Measurements from ENCODE around the gene JAKMIP1.

Gene JAKMIP1

GRCh38 chr4:6019316-6020263, 180.8 kb downstream of the JAKMIP1 start:
- DNase-seq (ENCODE audit: extremely low read depth, low read depth), result no peak
- TF ChIP-seq, protein P1, sequence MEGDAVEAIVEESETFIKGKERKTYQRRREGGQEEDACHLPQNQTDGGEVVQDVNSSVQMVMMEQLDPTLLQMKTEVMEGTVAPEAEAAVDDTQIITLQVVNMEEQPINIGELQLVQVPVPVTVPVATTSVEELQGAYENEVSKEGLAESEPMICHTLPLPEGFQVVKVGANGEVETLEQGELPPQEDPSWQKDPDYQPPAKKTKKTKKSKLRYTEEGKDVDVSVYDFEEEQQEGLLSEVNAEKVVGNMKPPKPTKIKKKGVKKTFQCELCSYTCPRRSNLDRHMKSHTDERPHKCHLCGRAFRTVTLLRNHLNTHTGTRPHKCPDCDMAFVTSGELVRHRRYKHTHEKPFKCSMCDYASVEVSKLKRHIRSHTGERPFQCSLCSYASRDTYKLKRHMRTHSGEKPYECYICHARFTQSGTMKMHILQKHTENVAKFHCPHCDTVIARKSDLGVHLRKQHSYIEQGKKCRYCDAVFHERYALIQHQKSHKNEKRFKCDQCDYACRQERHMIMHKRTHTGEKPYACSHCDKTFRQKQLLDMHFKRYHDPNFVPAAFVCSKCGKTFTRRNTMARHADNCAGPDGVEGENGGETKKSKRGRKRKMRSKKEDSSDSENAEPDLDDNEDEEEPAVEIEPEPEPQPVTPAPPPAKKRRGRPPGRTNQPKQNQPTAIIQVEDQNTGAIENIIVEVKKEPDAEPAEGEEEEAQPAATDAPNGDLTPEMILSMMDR (IDR thresholded peaks at IDR 0.05; ENCODE audit: low read depth, low read length), result peak; percentile 75

DNA sequence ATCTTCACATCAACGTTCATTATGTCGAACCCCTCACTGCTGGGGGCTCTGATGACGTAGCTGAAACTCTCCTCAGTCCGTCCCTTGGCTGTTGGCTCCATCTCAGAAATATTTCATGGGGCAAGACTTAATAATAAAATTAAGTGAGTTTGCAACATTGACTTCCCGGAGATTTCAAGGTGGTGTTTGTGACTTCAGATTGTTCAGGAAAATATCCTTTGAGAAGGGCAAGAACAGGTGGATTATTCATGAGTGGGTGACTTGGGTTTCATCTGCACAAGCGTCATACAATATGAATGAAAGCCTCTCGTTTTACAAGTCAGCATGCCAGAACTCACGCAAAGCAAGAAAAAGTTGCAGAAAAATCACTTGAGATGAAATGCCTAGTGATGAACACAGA, 182.0 kb downstream of the JAKMIP1 start, which contains the start of gene C4orf50:
C4orf50 (minus strand) TSS at position 101 of the 400 bp plus-strand sequence.
- DNase-seq (ENCODE audit: extremely low read depth, low read depth), result no peak
- TF ChIP-seq, protein P1 (IDR thresholded peaks at IDR 0.05; ENCODE audit: low read depth, low read length), result no peak

DNA sequence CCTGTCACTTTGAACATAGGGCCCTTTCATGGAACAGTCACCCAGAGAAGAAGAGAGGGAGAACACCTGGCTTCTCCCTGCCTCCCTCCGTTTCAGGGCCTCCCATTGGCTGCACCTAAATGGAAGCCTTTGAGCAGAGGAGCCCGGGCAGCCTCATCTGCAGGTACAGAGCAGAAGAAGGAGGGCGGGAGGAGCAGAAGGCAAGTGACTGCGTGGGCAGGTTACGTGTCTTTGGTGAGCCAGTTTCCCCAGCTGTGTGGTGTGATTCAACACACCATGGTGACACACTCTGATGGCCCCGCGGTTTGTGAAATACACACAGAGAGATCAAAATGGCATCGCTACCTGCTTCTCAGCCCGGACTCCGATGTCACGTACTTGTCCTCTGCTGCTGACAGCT, 182.5 kb downstream of the JAKMIP1 start:
- no peak for DNase-seq (ENCODE audit: extremely low read depth, low read depth)
- TF ChIP-seq, protein P1 (IDR thresholded peaks at IDR 0.05; ENCODE audit: low read depth, low read length), result no peak

DNA sequence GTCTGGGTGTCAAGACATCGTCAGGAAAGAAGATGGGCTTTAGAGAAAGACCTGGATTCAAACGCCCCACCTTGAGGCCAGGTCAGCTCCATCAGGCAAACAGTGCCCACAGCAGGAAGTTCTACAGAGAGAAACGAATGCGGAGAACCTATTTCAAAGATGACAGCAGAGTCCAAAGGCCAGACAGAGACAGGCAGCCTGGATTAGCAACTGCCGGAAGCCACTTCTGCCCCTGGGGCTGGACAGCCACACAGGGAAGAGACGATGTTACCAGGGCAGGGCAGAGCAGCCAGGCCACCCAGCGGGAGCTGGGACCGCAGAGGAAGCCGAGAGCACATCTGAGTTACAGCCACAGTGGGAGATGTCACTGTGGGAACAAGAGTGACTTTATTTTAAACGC, 183.3 kb downstream of the JAKMIP1 start:
- TF ChIP-seq, protein P1 (IDR thresholded peaks at IDR 0.05; ENCODE audit: low read depth, low read length), result no peak
- no peak for DNase-seq (ENCODE audit: extremely low read depth, low read depth)

DNA sequence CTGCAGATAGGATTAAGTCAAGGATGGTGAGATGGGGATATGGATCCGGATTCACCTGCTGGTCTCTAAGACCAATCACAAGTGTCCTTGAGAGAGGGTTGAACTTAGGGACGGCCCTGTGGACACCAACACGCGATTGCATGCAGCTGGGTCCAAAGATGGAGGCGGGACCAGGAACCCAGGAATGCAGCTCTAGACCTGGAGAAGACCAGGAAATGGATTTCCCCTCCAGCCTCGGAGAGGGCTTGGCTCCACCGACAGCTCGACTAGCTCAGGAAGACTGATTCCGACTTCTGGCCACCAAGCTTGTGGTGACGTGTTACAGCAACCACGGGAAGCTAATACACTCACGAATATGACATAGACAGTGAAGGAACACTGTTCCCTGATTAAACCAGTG, 186.8 kb downstream of the JAKMIP1 start:
- TF ChIP-seq, protein P1 (IDR thresholded peaks at IDR 0.05; ENCODE audit: low read depth, low read length), result no peak
- no peak for DNase-seq (ENCODE audit: extremely low read depth, low read depth)

DNA sequence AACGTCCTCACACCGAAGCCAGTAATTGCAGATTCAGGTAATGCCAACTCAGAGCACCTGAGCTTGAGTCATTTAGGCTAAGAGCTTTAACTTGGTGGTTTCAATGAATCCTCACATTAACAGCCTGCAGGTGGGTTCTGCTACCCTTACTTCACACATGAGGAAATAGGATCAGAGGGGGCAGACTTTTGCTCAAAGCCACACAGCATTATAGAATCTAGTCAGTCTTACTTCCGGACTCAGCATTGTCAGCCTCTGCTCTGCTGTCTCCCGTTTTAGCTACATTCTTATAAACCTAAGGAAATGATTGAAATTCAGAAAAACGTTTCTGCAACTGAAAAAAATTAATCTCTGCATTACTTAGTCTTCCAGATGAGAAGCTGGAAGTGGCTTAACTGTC, 188.1 kb downstream of the JAKMIP1 start:
- DNase-seq (ENCODE audit: extremely low read depth, low read depth), result no peak
- TF ChIP-seq, protein P1 (IDR thresholded peaks at IDR 0.05; ENCODE audit: low read depth, low read length), result no peak

DNA sequence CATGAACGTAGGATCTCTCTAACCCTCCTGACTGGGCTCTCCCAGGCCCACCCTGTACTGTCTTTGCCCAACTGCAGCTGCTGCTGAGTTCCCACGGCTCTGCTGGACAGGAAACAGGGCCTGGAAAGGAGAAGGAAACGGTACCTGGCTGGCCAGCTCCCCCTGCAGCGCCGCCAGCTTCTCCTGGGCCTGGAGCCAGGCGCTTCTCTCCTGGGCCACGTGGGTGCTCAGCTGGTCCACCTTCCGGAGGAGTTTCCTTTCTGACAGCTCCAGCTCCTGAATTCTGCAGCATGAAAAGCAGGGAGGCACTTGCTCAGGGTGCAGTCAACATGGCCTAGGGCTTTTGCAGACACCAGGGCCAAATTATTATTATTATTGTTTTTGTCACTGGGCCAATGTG, 188.7 kb downstream of the JAKMIP1 start:
- TF ChIP-seq, protein P1 (IDR thresholded peaks at IDR 0.05; ENCODE audit: low read depth, low read length), result no peak
- no peak for DNase-seq (ENCODE audit: extremely low read depth, low read depth)
